H7 (cell line): ENCODE measurements around the gene FANCE. TPM values are rescaled to one million over a fixed set of nuclear protein-coding genes. Genes with fewer than 3 reads are reported as not detected.
"Not testable (repeated sequence)": the region's sequence is repeated elsewhere in the genome, so short reads cannot be mapped to it uniquely, and the experiment has no call there.

Experiments used
- DNase-seq: peaks from one replicate; pipeline ENCODE4 v3.0.0; 2012
- H3K27me3 ChIP-seq: 2 replicates; pipeline ENCODE4 v1.6.0; 2011; ENCODE audit warnings: mild to moderate bottlenecking, low read length; ENCODE audit not compliant: control insufficient read depth, insufficient read depth
- H3K36me3 ChIP-seq: replicated peaks from 2 replicates; pipeline ENCODE4 v1.5.1; 2011; ENCODE audit warnings: low read length; ENCODE audit not compliant: control insufficient read depth, insufficient read depth
- H3K4me3 ChIP-seq: 2 replicates; pipeline ENCODE4 v1.5.1; 2011; ENCODE audit warnings: low read depth, mild to moderate bottlenecking, control low read depth, low read length, moderate library complexity; ENCODE audit not compliant: insufficient read depth
- total RNA-seq: library from RNA; depleted of rRNA; stranded (reverse); fragments of >200 nt; shearing (Covaris generic); gene quantifications from 2 replicates; pipeline ENCODE4 v1.2.3, GENCODE V29; 2014

FANCE gene
- total RNA-seq, 1 experiment from 2014 or later = 18.7 TPM

DNA sequence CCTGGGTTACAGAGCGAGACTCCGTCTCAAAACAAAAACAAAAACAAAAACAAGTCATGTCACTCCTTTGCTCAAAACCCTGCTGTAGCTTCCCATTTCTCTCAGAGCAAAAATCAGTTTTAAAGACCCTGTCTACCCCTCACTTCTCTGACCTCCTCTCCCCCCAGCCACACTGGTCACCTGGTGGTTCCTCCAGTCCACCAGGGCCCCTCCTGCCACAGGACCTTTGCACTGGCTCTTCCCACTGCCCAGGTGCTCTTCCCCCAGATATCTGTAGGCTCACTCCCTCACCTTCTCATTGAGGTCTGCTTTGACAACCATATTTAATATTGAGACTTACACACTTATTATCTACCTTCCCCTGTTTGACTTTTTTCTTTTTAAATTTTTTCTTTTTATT, 49.6 kb downstream of the FANCE start:
- peaks cover 5% of the 10 kb centered on the region for H3K27me3 ChIP-seq
- no peak for DNase-seq
- no peaks in the 10 kb centered on the region for H3K36me3 ChIP-seq
- H3K4me3 ChIP-seq = no peak overlapping the region

DNA sequence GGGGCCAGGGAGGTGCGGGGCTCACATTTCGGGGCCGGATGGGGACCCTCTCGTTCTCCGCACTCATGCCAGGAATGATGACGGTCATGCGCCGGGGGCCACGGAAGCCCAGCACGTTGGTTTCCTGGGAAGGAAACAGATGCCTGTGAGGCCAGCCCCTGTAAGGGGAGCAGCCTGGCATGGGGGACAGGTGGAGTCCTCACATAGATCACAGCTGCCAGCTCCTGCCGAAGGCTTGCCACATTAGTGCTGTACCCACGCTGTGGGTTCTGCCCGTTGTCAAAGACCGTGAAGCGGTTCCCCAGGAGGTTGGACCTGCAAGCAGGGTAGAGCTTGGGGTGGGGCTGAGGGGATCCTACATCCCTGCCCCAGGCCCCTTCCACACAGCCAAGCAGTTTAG, 51.4 kb downstream of the FANCE start:
- Histone ChIP-seq H3K4me3 (no peak overlapping the region), H3K27me3 (no peaks in the 10 kb centered on the region), H3K36me3 (no peaks in the 10 kb centered on the region)
- DNase-seq = no peak

DNA sequence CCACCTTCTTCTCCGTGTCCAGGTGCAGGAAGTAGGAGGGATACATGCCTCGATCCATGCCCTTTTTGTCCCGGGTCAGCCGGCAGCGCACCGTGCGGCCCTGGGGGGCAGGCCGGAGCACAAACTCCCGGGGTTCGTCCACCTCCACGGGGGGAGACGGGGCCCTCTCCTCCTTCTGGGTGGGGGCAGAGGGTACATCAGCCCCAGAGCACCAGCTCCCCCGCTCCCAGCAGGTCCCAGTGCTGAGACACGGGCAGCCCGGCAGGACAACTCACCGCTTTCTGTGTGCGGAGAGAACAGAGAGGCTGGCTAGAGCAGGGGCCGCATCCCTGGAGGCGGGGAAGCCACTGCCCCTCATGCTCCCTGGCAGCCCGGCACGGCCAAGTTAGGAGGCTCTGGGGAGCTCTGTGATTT, 53.9 kb downstream of the FANCE start:
- no peaks in the 10 kb centered on the region for H3K36me3 ChIP-seq
- peaks cover 2% of the 10 kb centered on the region; the same call in 1 of the 2 replicates for H3K27me3 ChIP-seq
- peak; percentile 81 for DNase-seq
- H3K4me3 ChIP-seq = no peak overlapping the region

DNA sequence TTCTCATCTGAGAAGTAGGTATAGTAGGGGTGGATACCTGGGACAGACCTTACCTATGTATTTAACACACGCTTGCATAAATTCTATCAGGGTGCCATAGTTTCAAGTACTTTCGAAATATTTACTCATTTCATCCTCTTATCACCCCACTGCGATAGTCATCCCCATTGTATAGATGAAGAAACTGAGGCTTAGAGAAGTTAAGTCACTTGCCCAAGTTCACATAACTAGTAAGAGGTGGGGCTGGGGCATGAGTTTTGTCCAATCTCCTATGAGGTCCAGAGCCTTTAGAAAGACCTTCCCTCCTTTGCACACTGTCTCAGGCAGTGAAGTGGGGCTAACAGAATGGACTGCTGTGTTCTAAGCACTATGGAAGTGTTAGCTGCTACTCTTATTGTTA, 54.4 kb downstream of the FANCE start:
- H3K27me3 ChIP-seq = peaks cover 4% of the 10 kb centered on the region; the same call in 1 of the 2 replicates
- no peak for DNase-seq
- no peak overlapping the region for H3K4me3 ChIP-seq
- no peaks in the 10 kb centered on the region for H3K36me3 ChIP-seq

DNA sequence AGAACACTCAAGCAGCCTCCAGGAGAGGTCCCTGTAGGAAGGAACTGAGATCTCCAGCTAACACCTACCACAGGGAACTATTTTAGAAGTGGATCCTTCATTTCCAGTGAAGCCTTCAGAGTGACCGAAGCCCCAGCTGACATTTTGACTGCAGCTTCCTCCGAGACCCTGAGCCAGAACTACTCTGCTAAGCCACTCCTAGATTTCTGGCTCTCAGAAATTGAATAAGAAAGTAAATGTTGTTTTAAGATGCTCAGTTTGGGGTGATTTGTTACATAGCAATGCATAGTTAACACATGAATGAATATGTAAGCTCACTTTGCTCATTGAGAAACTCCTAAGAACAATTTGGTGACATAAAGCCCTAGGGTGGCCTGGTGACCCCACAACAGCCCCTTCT, 55.1 kb downstream of the FANCE start:
- peaks cover 4% of the 10 kb centered on the region; the same call in 1 of the 2 replicates for H3K27me3 ChIP-seq
- H3K36me3 ChIP-seq = no peaks in the 10 kb centered on the region
- DNase-seq = peak; percentile 31
- no peak overlapping the region for H3K4me3 ChIP-seq

DNA sequence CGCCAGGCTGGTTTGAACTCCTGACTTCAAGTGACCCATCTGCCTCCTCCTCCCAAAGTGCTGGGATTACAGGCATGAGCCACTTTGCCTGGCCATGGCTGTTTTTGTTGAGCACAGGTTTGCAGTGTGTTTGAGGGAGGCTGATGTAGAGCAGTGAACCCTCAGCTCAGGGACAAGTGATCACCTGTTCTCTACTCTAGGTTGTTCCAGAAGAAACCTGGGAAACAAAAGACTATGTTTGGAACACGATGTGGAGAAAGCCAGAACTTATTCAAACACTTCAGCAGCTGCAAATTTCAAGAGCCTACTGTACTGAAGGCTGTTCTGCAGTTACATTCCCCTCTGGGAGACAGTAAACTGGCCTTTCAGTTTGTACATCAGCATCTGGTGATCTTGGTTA, 55.9 kb downstream of the FANCE start:
- H3K27me3 ChIP-seq = peaks cover 4% of the 10 kb centered on the region; the same call in 1 of the 2 replicates
- peak; percentile 8 for DNase-seq
- no peaks in the 10 kb centered on the region for H3K36me3 ChIP-seq

DNA sequence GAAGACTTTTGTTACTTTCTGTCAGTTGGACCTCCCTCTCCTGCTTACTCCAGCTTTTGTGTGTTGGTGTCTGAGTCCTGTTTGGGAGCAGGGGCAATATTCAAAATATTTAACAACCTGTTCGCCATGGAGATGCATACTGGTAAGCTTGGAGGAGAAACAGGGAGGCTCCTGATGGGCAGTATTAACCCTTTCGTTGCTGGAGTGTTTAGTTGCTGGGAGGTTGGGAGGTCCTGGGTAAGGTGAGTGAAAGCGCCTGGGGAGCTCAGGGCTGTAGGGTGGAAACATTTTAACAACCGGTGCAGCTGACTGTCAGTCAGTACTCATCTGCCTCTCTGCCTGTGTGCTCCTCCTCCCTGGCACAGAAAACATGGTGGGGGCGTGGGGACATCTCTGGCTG, 56.4 kb downstream of the FANCE start:
- Histone ChIP-seq H3K36me3 (no peaks in the 10 kb centered on the region), H3K4me3 (no peak overlapping the region), H3K27me3 (peaks cover 4% of the 10 kb centered on the region; the same call in 1 of the 2 replicates)
- DNase-seq = peak; percentile 72

More for the DNA sequence above, 55.9 kb downstream of the FANCE start:
- no peak overlapping the region for H3K4me3 ChIP-seq

DNA sequence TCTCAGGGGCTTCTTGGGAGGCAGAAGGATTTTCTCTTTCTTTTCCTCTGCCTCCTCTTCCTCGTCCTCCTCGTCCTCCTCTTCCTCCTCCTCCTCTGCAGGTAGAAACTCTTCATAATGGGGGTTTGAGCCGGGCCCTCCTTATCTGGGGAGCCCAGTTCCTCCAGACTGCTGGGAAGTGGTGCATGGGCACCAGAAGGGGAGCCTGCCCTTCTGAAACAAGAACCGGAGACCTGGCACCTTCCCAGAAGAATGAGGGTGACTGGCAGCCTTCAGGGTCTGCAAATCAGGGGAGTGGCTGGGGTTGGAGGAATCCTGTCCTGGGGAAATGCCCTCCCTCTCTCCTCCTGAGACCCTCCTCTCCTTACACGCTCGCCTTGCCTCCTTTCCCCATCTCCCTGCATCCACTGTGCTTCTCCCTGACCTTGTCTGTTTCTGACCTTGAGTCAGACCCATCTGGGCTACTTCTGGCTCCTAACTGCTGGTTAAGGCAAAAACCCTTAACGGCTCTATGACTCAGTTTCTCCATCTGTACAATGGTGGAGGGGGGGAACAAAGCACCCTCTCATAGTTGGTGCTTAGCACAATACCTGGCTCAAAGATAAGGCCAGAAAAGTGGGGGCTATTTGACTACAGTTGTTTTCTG, 58.9 kb downstream of the FANCE start:
- peaks cover 4% of the 10 kb centered on the region; the same call in 1 of the 2 replicates for H3K27me3 ChIP-seq
- DNase-seq = peak; percentile 42
- no peaks in the 10 kb centered on the region for H3K36me3 ChIP-seq
- H3K4me3 ChIP-seq = peak overlapping the region; percentile 39; the same call in 1 of the 2 replicates

DNA sequence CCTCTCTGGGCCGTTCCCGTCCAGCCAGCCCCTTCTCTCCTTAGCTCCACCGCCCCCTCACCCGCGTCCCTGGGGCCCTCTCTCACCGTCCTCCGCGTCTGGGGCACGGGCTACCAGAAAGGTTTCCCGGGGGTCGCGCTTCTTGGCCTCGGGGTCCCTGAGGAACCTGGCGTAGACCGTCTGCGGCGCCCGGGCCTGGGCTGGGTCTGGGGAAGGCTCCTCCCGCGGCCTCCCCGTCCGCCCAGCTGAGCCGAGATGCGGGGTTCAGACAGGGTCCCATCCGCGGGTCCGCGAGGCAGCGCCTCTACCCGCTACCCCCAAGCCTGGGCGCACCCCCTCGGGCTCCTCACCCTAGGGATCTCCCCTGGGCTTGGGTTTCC, 59.4 kb downstream of the FANCE start:
- peak overlapping the region; percentile 39; the same call in 1 of the 2 replicates for H3K4me3 ChIP-seq
- peak; percentile 80 for DNase-seq

DNA sequence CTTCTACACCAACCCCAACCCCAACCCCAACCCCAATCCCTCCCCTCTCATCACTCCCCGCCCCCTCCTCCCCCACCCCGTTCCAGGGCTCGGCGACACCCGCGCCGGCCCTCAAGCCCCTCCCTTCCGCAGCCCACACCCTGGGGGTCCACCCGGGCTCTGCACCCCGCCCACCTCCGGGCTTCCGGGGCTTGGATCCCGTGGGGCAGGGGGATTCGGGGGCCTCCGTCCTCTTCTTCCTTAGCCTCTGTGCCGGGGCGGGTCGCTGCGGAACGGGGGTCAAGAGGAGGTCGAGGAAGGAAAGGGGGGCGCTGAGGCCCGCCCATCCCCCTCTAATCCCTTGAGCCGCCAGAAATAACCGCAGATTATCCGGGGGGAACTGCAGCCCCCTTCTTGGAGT, 59.9 kb downstream of the FANCE start:
- H3K27me3 ChIP-seq = peaks cover 4% of the 10 kb centered on the region; the same call in 1 of the 2 replicates
- peak overlapping the region; percentile 39; the same call in 1 of the 2 replicates for H3K4me3 ChIP-seq
- DNase-seq = peak; percentile 90

More for the DNA sequence above, 59.4 kb downstream of the FANCE start:
- Histone ChIP-seq H3K36me3 (no peaks in the 10 kb centered on the region), H3K27me3 (peaks cover 4% of the 10 kb centered on the region; the same call in 1 of the 2 replicates)

DNA sequence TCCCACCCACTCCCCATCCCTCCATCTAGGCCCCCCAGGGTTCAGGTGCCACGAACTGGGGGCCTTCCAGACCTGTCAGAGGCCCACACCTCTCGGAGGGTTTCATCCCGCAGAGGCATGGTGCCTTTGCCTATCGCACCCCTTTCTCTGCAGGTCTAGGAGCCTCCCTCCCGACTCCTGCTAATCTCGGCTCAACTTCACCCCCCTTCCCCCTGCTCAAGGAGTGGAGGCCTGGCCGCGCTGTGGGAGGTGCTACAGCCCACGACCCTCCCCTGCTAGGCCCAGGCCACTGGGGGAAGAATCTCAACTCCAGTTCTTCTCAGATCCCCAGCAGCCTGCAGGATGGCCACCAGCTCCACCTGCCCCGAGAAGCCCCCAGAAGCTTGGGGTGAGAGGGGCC, 60.6 kb downstream of the FANCE start, which contains the start of gene TULP1:
Gene TULP1 (minus strand): TSS at position 157 of the 400 bp plus-strand sequence. CDS start 38 bp downstream, at position 119.
- H3K27me3 ChIP-seq = peaks cover 4% of the 10 kb centered on the region; the same call in 1 of the 2 replicates
- peak within 1 kb of the TSS; percentile 39; the same call in 1 of the 2 replicates for H3K4me3 ChIP-seq
- peak; percentile 81 for DNase-seq
- H3K36me3 ChIP-seq = no peaks in the 10 kb centered on the region

More for the DNA sequence above, 59.9 kb downstream of the FANCE start:
- H3K36me3 ChIP-seq = no peaks in the 10 kb centered on the region

DNA sequence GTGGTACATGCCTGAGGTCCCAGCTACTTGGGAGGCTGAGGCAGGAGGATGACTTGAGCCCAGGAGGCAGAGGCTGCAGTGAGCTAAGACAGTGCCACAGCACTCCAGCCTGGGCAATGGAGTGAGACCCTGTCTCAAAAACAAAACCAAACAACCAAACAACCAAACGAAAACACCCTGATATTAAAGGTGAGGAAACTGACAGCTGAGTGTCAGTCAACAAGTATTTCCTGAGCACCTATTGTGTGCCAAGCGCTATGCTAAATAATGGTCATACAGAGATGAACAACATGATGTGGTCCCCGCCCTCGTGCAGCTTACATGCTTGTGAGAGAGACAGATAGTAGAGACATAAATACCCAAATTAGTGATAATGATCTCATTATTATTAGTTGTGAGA, 62.4 kb downstream of the FANCE start:
- H3K27me3 ChIP-seq = peaks cover 4% of the 10 kb centered on the region; the same call in 1 of the 2 replicates
- no peaks in the 10 kb centered on the region for H3K36me3 ChIP-seq
- DNase-seq = no peak
- H3K4me3 ChIP-seq = no peak overlapping the region

DNA sequence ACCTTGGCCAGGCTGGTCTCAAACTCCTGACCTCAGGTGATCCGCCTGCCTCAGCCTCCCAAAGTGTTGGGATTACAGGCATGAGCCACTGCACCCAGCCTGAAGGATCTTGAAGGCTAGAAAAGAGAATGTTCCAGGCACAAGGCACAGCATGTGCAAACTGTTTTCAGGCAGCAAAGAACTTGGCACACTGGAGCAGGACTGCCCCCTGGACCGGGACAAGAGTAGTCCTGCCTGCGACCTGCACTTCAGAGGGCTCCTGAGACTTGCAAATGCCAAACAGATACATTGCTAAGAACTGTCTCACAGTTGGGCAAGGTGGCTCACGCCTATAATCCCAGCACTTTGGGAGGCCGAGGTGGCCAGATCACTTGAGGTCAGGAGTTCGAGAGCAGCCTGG, 63.8 kb downstream of the FANCE start:
- peak; percentile 30 for DNase-seq
- not testable (repeated sequence) for H3K4me3 ChIP-seq, H3K27me3 ChIP-seq, H3K36me3 ChIP-seq
